Memory B cell (primary cell): Measurements from ENCODE around the gene ITGA7.
A peak's percentile ranks its signal among the peaks of the same experiment; 100 is the strongest.

ENCODE experiments used
- ATAC-seq: fragments of 150-1000 bp; cut with Tn5 transposase; 2 replicates; pipeline ENCODE4 v1.10.0; 2021; ENCODE audit warnings: low read depth, mild to moderate bottlenecking, moderate library complexity
- DNase-seq, 2 donors: peaks; one replicate each; pipeline ENCODE4 v3.0.0; 2022; ENCODE audit warnings: low spot score in 2 of 2
- H3K27ac Mint-ChIP-seq: one replicate; pipeline ENCODE4 v1.8.0; 2022; ENCODE audit warnings: mild to moderate bottlenecking, moderate library complexity, mixed read lengths
- H3K27me3 Mint-ChIP-seq: one replicate; pipeline ENCODE4 v1.8.0; 2022; ENCODE audit warnings: mixed read lengths
- H3K36me3 Mint-ChIP-seq: one replicate; pipeline ENCODE4 v1.8.0; 2022; ENCODE audit warnings: mild to moderate bottlenecking, mixed read lengths
- H3K4me1 Mint-ChIP-seq: one replicate; pipeline ENCODE4 v1.8.0; 2022; ENCODE audit warnings: mixed read lengths
- H3K4me3 Mint-ChIP-seq: one replicate; pipeline ENCODE4 v1.8.0; 2022; ENCODE audit warnings: mild to moderate bottlenecking, moderate library complexity, mixed read lengths
- H3K9me3 Mint-ChIP-seq: one replicate; pipeline ENCODE4 v1.8.0; 2022; ENCODE audit warnings: mixed read lengths

Gene ITGA7

DNA sequence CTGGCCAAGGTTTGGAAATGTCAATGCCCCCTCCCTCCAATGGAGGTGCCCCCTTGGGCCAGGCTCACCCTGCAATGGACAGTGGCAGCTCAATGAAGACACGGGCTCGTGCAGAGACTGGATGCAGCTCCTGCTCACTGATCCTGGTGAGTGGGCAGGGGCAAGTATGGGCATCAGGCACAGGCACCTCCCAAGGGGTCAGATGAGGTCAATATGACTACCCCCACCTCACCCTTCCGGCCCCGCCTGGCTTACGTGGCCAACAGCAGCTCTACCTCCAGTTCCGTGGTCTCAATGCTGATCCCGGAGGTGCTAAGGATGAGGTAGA, 13.6 kb downstream of the ITGA7 start:
- Mint-ChIP-seq H3K36me3 (no peaks in the 10 kb centered on the region), H3K4me1 (peaks cover 4% of the 10 kb centered on the region), H3K27ac (no peak overlapping the region), H3K4me3 (no peak overlapping the region), H3K9me3 (no peaks in the 10 kb centered on the region), H3K27me3 (peaks cover 8% of the 10 kb centered on the region)
- DNase-seq (no peak), ATAC-seq (no peak)

DNA sequence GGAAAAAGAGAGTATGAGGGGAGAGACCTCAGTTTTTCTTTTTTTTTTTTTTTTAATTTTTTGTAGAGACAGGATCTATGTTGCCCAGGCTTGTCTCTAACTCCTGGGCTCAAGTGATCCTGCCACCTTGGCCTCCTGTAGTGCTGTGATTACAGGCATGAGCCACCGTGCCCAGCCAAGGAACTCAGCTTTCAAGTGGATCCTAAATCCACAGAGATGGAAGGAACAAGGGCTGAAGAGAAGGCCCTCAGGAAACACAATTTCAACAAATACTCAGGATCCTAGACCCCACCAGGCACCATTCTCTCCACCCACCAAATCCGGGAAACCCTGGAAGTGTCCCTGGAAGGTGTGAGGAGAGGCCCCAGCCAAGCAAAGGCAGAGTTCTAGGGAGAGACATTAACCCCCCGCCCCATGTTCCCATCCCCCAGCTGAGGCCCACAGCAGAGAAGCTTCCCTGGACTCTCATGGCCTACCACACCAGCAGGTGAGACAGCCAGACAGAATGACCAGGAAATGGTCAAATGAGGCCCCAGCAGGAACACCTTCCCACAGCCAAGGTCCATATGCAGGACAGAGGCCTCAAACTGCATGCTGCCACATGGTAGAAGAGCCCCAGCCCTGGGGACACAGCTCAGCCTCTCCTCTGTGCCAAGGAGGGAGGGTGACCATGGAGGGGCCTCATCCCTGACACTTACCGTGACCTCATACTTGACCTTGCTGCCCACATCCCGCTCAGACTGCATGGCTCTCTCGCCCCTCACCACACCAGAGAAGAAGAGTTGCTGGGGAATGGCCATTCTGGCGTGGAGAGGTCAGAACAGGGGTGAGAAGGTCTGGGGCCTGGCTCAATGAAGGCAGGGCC, 14.1 kb downstream of the ITGA7 start:
- no peak for DNase-seq
- Mint-ChIP-seq H3K27ac (no peak overlapping the region), H3K36me3 (no peaks in the 10 kb centered on the region), H3K4me3 (no peak overlapping the region), H3K9me3 (no peaks in the 10 kb centered on the region), H3K4me1 (peaks cover 4% of the 10 kb centered on the region), H3K27me3 (peaks cover 8% of the 10 kb centered on the region)
- no peak for ATAC-seq

DNA sequence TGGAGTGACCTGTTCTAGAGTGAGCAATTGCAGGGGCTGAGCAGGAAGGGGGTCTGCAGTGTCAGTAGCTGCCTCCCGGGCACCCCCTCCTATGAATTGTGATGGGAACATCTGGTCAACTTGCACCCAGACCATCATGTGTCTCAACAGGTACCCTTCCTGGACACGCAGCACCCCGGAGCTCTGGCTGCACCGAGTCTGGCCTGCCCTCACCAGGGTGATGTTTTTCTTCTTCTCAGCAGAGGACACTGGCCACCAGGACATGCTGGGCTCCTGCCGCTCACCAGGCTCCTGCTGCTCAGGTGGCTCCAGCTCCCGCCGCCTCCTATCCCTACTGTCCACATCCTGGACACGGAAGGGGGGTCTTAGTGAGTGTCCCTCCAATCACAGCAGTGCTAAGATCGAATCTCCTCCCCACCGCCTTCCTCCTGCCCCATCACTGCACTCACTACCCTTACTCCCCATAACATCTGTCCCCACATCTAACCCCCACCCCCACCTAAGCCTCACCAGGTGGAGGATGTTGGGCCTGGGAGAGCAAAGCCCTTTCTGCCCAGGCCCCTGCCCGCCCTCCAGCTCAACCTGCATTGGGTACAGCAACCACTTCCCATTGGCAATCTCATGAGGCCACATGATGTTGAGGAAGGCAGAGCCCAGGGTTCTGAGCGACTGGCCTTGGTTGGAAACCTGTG, 14.9 kb downstream of the ITGA7 start:
- peaks cover 8% of the 10 kb centered on the region for H3K27me3 Mint-ChIP-seq
- H3K9me3 Mint-ChIP-seq = no peaks in the 10 kb centered on the region
- peaks cover 4% of the 10 kb centered on the region for H3K4me1 Mint-ChIP-seq
- DNase-seq (no peak), ATAC-seq (no peak)
- no peak overlapping the region for H3K4me3 Mint-ChIP-seq
- no peaks in the 10 kb centered on the region for H3K36me3 Mint-ChIP-seq
- H3K27ac Mint-ChIP-seq = no peak overlapping the region

DNA sequence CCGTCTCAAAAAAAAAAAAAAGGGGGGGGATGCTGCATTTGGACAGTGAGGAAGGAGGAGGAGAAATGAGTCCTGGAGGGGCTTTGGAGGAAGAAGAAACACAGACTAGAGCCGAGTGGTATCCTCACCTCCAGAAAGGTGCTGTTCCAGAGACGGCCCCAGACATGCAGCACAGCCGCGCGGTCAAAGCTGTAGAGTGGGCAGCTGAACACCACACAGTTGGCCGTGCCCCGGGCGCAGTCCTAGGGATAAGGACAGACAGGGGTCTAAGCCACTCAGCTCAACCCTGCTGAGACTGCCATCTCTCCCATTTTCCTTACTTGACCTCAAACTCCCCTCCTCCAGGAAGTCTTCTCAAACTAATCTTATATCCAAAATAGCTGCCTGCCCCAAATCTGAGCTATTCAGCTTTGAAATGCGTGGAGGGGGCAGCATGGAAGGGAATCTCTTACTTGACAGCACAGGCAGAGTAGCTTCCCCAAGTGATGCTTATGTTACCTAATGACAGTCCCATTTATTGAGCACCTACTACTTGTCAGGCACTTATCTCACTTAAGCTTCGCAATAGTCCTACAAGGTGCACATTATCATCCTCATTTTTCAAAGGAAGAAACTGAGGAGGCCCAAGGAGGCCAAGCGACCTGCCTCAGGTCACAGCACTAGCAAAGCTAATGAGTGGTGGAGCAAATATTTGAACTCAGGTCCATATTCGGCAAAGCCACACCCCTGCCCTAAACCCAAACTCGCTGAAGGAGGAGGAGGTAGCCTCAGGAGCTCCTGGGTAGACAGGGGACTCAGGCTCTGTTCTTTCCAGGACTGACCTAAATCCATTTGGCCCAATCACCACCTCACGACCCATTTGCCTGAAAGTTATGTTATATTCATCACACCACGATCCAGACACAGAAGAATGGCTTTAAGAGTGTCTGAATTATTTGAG, 18.7 kb downstream of the ITGA7 start:
- ATAC-seq = no peak
- no peak for DNase-seq
- Mint-ChIP-seq H3K9me3 (no peaks in the 10 kb centered on the region), H3K4me1 (peaks cover 11% of the 10 kb centered on the region), H3K4me3 (no peak overlapping the region), H3K27ac (no peak overlapping the region), H3K27me3 (peaks cover 7% of the 10 kb centered on the region), H3K36me3 (no peaks in the 10 kb centered on the region)

DNA sequence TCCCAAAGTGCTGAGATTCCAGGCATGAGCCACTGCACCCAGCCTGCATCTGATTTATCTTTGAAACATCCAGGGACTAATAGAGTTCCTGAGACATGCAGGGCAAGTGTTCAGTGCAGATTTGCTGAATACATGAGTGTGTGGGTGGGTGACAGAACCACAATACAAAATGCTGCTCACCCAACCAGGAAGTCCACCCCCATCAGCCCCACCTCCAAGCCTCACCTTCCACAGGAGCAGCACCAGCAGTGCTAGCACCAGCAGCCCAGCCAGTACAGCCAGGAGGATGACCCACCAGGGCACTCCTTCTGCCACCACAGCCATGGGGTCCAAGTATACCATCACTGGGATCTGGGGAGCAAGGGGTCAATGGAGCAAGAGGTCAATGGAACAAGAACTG, 20.0 kb downstream of the ITGA7 start:
- H3K4me3 Mint-ChIP-seq = no peak overlapping the region
- peaks cover 7% of the 10 kb centered on the region for H3K27me3 Mint-ChIP-seq
- H3K9me3 Mint-ChIP-seq = no peaks in the 10 kb centered on the region
- H3K4me1 Mint-ChIP-seq = peaks cover 11% of the 10 kb centered on the region
- ATAC-seq = no peak
- DNase-seq = no peak
- H3K27ac Mint-ChIP-seq = no peak overlapping the region
- no peaks in the 10 kb centered on the region for H3K36me3 Mint-ChIP-seq

DNA sequence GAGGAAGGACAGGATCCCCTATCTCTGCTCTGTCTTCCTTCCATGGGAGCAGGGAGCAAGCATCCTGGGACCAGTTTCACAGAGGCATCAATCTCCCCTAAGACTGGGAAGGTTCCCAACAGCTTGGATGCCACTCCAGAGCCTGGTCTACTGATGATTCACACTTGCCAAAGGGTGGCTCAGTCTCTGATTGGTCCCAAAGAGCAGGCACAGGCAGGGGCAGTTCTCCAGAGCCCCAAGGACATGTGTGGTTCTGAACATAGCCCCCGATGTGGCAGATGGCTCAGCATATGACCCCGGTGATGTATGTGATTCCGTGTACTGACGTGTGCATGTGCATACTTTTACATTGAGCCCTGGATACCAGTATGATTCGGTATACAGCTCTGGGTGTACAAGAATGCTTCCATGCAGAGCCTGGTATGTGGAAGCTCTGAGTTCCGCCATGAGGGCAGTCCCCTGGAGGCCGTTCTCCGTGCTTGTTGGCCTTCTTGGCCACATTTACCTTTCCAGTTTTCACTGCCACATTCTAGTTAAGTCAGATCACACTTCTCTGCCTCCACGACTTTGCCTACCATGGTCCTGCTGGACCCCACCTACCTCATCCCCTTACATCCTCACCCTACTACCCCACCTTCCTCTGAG, 21.2 kb downstream of the ITGA7 start:
- no peak for ATAC-seq
- peaks cover 7% of the 10 kb centered on the region for H3K27me3 Mint-ChIP-seq
- H3K4me1 Mint-ChIP-seq = peaks cover 21% of the 10 kb centered on the region
- no peaks in the 10 kb centered on the region for H3K9me3 Mint-ChIP-seq
- no peak for DNase-seq
- H3K4me3 Mint-ChIP-seq = no peak overlapping the region
- H3K27ac Mint-ChIP-seq = no peak overlapping the region
- H3K36me3 Mint-ChIP-seq = no peaks in the 10 kb centered on the region

DNA sequence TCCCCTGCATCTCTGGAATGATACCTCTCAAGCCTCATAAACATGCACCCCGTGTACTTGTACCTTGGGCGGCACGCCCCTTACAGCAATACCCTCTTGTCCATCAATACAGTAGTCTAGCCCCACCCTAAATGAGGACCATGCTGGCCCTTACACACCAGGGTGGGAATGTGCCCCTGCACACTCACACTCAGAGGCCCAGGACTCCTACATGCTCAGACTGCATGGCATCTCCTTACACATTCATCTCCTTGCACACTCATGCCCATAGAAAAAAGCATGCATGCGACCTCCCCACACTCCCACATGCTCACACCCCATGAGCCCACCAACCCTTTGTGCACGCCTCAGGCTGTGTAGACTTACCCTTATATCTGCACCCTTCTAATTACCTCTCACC, 22.0 kb downstream of the ITGA7 start:
- H3K27ac Mint-ChIP-seq = no peak overlapping the region
- H3K27me3 Mint-ChIP-seq = peaks cover 7% of the 10 kb centered on the region
- no peak for DNase-seq
- no peak overlapping the region for H3K4me3 Mint-ChIP-seq
- ATAC-seq = no peak
- H3K36me3 Mint-ChIP-seq = no peaks in the 10 kb centered on the region
- peaks cover 29% of the 10 kb centered on the region for H3K4me1 Mint-ChIP-seq
- H3K9me3 Mint-ChIP-seq = no peaks in the 10 kb centered on the region

DNA sequence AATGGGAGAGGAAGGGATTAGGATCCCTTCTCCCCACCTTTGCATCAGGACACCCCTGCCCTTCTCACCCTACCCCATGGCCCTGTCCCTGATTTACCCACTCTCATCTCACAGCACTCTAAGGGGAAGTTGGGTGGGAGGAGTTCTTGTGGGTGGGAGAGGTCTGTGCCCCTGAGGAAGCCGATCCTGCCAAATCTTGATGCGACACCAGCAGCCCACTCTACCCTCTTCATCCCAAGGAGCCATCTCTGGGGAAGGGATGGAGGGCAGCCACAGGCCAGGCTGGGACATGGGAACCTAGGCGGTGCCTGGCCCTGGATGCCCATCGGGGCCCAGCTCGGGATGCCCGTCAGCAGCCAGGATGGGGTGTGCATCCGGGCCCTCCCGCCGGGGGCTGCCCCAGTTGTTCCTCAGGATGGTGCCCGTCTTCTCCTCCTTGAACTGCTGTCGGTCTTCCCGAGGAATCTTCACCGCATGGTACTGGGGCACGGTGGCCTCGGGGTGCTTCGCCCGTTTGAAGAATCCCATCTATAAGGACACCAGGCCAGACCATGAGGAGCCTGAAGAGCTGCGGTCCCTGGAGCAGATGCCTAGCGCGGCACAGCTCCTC, 22.8 kb downstream of the ITGA7 start:
- H3K27me3 Mint-ChIP-seq = peaks cover 7% of the 10 kb centered on the region
- no peak overlapping the region for H3K27ac Mint-ChIP-seq
- peaks cover 29% of the 10 kb centered on the region for H3K4me1 Mint-ChIP-seq
- H3K4me3 Mint-ChIP-seq = no peak overlapping the region
- H3K9me3 Mint-ChIP-seq = no peaks in the 10 kb centered on the region
- DNase-seq = no peak
- H3K36me3 Mint-ChIP-seq = no peaks in the 10 kb centered on the region
- no peak for ATAC-seq

DNA sequence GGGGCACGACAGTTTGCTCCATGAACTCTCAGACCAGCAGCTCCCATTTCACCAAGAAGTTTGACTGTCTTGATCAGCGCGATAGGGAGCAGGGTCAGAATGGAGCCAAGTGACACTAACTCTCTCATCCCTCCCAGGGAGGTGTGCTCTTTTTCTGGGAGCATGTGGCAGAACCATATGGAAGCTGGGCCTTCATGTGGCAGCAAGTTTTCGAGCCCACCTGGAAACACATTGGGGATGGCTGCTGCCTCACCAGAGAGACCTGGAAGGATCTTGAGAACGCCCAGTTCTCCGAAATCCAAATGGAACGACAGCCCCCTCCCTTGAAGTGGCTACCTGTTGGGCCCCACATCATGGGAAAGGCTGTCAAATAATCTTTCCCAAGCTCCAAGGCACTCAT, 24.0 kb downstream of the ITGA7 start:
- Mint-ChIP-seq H3K36me3 (no peaks in the 10 kb centered on the region), H3K4me1 (peaks cover 29% of the 10 kb centered on the region), H3K27ac (peak overlapping the region; percentile 28), H3K9me3 (no peaks in the 10 kb centered on the region), H3K4me3 (no peak overlapping the region), H3K27me3 (peaks cover 7% of the 10 kb centered on the region)
- no peak for ATAC-seq
- no peak for DNase-seq

DNA sequence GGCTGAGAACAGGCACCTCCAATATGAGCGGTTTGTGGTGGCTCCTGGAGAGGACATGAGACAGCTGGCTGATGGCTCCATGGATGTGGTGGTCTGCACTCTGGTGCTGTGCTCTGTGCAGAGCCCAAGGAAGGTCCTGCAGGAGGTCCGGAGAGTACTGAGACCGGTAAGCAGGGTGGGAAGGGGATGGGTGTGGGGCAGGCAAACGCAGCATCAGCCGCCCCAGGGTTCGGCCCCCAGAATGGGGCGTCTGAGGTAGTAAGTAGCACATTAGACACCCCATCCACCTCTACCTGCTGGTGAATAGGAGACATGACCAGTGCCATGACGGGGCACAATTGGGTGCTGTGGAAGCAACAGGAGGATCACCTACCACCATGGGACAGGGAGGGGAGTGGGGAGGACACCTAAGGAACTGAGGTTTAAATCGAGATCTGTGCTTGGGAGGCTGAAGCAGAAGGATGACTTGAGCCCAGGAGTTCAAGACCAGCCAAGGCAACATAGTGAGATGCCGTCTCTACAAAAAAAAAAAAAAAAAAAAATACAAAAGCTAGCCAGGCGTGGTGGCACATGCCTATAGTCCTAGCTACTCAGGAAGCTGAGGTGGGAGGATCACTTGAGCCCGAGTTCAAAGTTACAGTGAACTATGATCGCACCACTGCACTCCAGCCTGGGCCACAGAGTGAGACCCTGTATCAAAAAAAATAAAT, 25.5 kb downstream of the ITGA7 start:
- peak overlapping the region; percentile 76 for H3K4me3 Mint-ChIP-seq
- peak; percentile 71 for ATAC-seq
- H3K4me1 Mint-ChIP-seq = peaks cover 29% of the 10 kb centered on the region
- H3K9me3 Mint-ChIP-seq = no peaks in the 10 kb centered on the region
- H3K27ac Mint-ChIP-seq = no peak overlapping the region
- H3K36me3 Mint-ChIP-seq = no peaks in the 10 kb centered on the region
- DNase-seq = no peak
- H3K27me3 Mint-ChIP-seq = peaks cover 7% of the 10 kb centered on the region

DNA sequence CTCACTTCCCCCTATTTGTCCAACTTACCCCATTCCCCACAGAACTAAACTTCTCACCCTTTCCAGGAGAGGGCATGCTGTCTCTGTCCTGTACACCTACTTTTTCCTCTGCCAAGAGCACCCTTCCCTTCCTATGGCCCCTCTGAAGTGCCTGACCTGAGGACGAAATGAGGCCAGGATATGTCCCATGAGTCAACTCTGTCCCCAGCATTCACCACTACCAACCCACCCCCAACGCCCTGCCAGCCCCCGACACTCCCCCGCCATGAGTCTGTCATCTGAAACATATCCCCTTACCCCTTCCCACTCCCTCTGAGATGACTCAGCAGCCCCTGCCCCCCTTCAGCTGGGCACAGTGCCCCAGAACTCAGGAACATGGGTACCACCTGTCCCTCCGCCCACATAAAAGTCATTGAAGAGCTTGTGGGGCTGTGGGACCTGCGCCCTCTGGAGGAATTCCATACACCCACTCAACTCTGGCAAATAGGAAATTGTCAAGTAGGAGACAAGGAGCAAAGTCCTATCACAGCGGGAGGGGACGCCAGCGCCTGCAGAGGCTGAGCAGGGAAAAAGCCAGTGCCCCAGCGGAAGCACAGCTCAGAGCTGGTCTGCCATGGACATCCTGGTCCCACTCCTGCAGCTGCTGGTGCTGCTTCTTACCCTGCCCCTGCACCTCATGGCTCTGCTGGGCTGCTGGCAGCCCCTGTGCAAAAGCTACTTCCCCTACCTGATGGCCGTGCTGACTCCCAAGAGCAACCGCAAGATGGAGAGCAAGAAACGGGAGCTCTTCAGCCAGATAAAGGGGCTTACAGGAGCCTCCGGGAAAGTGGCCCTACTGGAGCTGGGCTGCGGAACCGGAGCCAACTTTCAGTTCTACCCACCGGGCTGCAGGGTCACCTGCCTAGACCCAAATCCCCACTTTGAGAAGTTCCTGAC, 26.3 kb downstream of the ITGA7 start:
- no peaks in the 10 kb centered on the region for H3K9me3 Mint-ChIP-seq
- peaks cover 3% of the 10 kb centered on the region for H3K27me3 Mint-ChIP-seq
- no peak for DNase-seq
- H3K36me3 Mint-ChIP-seq = no peaks in the 10 kb centered on the region
- peak; percentile 42 for ATAC-seq
- H3K4me3 Mint-ChIP-seq = peak overlapping the region; percentile 76
- no peak overlapping the region for H3K27ac Mint-ChIP-seq
- peaks cover 26% of the 10 kb centered on the region for H3K4me1 Mint-ChIP-seq

DNA sequence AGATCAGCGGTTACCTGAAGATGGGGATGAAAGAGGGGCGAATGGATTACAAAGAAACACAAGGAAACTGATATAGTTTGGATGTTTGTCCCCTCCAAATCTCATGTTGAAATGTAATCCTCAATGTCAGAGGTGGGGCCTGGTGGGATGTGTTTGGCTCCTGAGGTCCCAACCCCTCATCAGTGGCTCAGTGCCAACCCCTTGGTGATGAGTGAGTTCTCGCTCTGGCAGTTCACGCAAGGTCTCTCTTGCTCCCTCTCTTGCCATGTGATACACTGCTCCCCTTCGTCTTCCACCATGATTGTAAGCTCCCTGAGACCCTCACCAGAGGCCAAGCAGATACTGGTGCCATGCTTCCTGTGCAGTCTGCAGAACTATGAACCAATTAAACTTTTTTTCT, 28.0 kb downstream of the ITGA7 start:
- no peaks in the 10 kb centered on the region for H3K27me3 Mint-ChIP-seq
- no peak for DNase-seq
- H3K4me1 Mint-ChIP-seq = peaks cover 28% of the 10 kb centered on the region
- H3K27ac Mint-ChIP-seq = no peak overlapping the region
- no peaks in the 10 kb centered on the region for H3K9me3 Mint-ChIP-seq
- H3K4me3 Mint-ChIP-seq = no peak overlapping the region
- H3K36me3 Mint-ChIP-seq = peaks cover under 1% of the 10 kb centered on the region
- no peak for ATAC-seq
